VCaP (cell line): ENCODE measurements around the gene IGF1R.

Source experiments
- H3K27ac ChIP-seq: fragments of 450-650 bp; 2 replicates; pipeline ENCODE4 v1.5.1; 2017
- TF ChIP-seq, protein P1 (sequence below): fragments of 450-650 bp; conservative IDR thresholded peaks from 2 replicates; pipeline ENCODE4 v1.5.1; 2017; ENCODE audit warnings: mild to moderate bottlenecking, moderate library complexity

IGF1R gene

DNA sequence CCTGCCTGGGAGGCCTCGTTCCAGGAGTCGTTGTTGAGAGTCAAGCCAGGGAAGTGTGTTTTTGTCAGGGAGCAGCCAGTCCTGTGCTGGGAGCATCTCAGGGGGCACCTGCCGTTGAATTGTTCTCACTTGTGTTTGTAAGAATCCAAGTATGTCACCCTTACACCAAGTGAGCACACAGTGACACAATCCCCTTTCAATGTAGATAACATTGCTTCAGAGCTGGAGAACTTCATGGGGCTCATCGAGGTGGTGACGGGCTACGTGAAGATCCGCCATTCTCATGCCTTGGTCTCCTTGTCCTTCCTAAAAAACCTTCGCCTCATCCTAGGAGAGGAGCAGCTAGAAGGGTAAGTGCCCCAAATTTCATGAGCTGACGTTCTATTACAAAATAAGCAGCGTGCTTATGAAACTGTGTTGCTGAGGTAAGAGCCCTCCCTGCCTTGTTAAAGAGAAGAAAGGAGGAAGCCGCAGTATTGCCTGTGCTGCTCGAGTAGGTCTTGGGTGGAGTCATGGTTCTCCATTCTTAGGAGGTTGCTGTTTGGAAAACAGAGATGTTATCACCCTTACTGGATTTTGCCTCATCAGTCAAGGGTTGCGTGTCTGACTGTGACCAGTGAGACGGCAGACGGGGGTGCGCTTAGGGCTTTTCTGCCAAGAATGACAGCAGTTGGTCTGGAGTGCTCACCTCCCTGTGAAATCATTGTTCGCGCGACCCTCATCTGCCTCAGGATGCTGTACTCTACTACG, 251.1 kb downstream of the IGF1R start:
- H3K27ac ChIP-seq, result peak overlapping the region; percentile 54
- TF ChIP-seq, protein P1, sequence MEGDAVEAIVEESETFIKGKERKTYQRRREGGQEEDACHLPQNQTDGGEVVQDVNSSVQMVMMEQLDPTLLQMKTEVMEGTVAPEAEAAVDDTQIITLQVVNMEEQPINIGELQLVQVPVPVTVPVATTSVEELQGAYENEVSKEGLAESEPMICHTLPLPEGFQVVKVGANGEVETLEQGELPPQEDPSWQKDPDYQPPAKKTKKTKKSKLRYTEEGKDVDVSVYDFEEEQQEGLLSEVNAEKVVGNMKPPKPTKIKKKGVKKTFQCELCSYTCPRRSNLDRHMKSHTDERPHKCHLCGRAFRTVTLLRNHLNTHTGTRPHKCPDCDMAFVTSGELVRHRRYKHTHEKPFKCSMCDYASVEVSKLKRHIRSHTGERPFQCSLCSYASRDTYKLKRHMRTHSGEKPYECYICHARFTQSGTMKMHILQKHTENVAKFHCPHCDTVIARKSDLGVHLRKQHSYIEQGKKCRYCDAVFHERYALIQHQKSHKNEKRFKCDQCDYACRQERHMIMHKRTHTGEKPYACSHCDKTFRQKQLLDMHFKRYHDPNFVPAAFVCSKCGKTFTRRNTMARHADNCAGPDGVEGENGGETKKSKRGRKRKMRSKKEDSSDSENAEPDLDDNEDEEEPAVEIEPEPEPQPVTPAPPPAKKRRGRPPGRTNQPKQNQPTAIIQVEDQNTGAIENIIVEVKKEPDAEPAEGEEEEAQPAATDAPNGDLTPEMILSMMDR, result no peak

- TF ChIP-seq, protein P1, result no peak
- peak overlapping the region; percentile 54 for H3K27ac ChIP-seq
Observed at GRCh38 chr15:98900356-98900755, 252.0 kb downstream of the IGF1R start.

- TF ChIP-seq, protein P1, result no peak
- peak overlapping the region; percentile 54 for H3K27ac ChIP-seq
Observed at GRCh38 chr15:98901434-98902072, 253.2 kb downstream of the IGF1R start.

DNA sequence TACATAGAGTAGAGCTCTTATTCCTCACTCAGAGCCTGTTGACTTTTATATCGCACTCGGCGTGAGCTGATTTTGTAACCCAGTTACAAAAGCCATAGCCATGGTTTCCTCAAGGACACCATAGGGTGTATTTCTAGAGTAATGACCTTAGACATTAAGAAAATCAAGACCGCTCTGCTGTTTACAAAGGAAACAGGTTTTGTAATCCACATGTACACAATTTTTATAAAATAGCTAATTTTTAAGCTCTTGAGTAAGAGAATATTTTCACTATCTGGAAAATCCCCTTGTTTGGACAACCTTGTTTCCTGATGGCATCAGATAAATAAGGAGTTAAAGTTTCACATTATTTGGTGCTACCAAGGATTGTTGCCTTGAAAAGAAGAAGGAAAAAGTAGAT, 254.6 kb downstream of the IGF1R start:
- H3K27ac ChIP-seq, result peak overlapping the region; percentile 54
- TF ChIP-seq, protein P1, result no peak

GRCh38 chr15:98903377-98904018, 255.2 kb downstream of the IGF1R start:
- H3K27ac ChIP-seq, result peak overlapping the region; percentile 54
- TF ChIP-seq, protein P1, result no peak

DNA sequence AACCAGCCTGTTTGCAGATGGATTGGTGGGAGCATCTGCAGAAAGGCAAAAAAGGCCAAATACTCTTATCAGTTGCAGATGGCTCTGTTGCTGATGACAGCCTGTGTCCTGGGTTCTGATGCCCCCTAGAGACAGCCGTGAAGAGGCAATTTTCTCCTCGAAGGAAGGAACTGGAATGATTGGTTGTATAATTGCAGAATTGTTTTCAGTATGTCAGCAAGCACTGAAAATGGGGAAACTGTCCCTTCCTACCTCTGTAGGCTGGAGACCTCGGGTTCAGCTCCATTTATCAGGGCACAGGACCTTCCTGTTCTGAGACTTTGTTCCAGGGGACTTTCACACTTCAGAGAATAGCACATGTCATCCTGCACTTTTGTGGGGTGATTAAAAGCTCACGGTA, 256.2 kb downstream of the IGF1R start:
- peak overlapping the region; percentile 54 for H3K27ac ChIP-seq
- TF ChIP-seq, protein P1, result peak; percentile 94

GRCh38 chr15:98905963-98906711, 257.8 kb downstream of the IGF1R start:
- H3K27ac ChIP-seq, result peak overlapping the region; percentile 54
- TF ChIP-seq, protein P1, result no peak
